HepG2 (cell line): ENCODE data around the gene MRPS31. TPM values are rescaled to one million over a fixed set of nuclear protein-coding genes. Genes with fewer than 3 reads are reported as not detected.

ENCODE experiments used
- ATAC-seq: fragments of 200-7000 bp; cut with Tn5 transposase; 3 replicates; pipeline ENCODE4 v1.9.1; 2020; ENCODE audit warnings: mild to moderate bottlenecking, moderate library complexity
- BruUV-seq: library from RNA; stranded (reverse); fragments of 400-500 nt; replicated peaks from 2 replicates; lab custom pipeline; 2021; lab: Mats Ljungman, UMichigan
- CTCF ChIA-PET: fragments of 300-600 bp; formaldehyde crosslinking; extraction: SDS; loops from one replicate; lab custom pipeline; 2021; ENCODE audit warnings: low total read pairs, inconsistent platforms, low intra/inter-chr PET ratio; lab: Yijun Ruan, JAX
- POLR2A ChIA-PET: fragments of 350-600 bp; sonication (Branson Sonifier 250); formaldehyde crosslinking; loops from one replicate; lab custom pipeline; 2020; ENCODE audit warnings: antibody characterized with exemption, inconsistent platforms; lab: Yijun Ruan, JAX
- DNase-seq: peaks from one replicate; pipeline ENCODE4 v3.0.0-alpha.2; 2015; ENCODE audit warnings: low spot score
- FAIRE-seq: peaks from 3 replicates; lab custom pipeline; 2011; peaks lifted over from hg19 to GRCh38; lab: Jason Lieb, UNC
- H2AFZ ChIP-seq: one replicate; pipeline ENCODE4 v1.6.1; 2011; ENCODE audit warnings: low read length, inconsistent platforms
- H3K27ac ChIP-seq: fragments of 300-600 bp; 3 replicates; pipeline ENCODE4 v1.8.0; 2011; ENCODE audit warnings: mixed run types, mild to moderate bottlenecking, mixed read lengths, low read length, inconsistent platforms; ENCODE audit not compliant: insufficient read depth; ENCODE audit errors: extremely low read length
- H3K27me3 ChIP-seq, 2 experiments: fragments of 200-600 bp in 1 of 2; 2 replicates in 1 of 2; 3 replicates in 1 of 2; pipeline versions ENCODE4 v1.6.0 to v1.8.0; 2011; ENCODE audit warnings: low read length in 2 of 2, mild to moderate bottlenecking in 2 of 2, moderate library complexity in 2 of 2, inconsistent platforms in 1 of 2; ENCODE audit not compliant: insufficient read depth in 2 of 2, control insufficient read depth in 1 of 2
- H3K36me3 ChIP-seq, 2 experiments: fragments of 200-600 bp in 1 of 2; replicated peaks in 1 of 2; 2 replicates in 1 of 2; 3 replicates in 1 of 2; pipeline versions ENCODE4 v1.5.1 to v1.8.0; 2011; ENCODE audit warnings: low read length in 2 of 2, inconsistent platforms in 1 of 2; ENCODE audit not compliant: insufficient read depth in 2 of 2, control insufficient read depth in 1 of 2
- H3K4me1 ChIP-seq: 2 replicates; pipeline ENCODE4 v1.5.1; 2012; ENCODE audit warnings: low read length, inconsistent platforms; ENCODE audit not compliant: insufficient read depth
- H3K4me2 ChIP-seq: 2 replicates; pipeline ENCODE4 v1.6.0; 2011; ENCODE audit warnings: low read depth, low read length, inconsistent platforms
- H3K4me3 ChIP-seq, 3 experiments: fragments of 200-600 bp in 1 of 3; sonication (generic), shearing (Covaris generic) in 1 of 3; replicated peaks in 1 of 3; 2 replicates each; pipeline ENCODE4 v1.5.1; 2011 to 2016; ENCODE audit warnings: low read length in 3 of 3, inconsistent platforms in 2 of 3, low read depth in 2 of 3, mild to moderate bottlenecking in 2 of 3, control low read depth in 1 of 3, mixed read lengths in 1 of 3; ENCODE audit not compliant: insufficient read depth in 1 of 3
- H3K79me2 ChIP-seq: one replicate; pipeline ENCODE4 v1.6.1; 2011; ENCODE audit warnings: low read length, inconsistent platforms; ENCODE audit not compliant: insufficient read depth
- H3K9ac ChIP-seq: 2 replicates; pipeline ENCODE4 v1.6.0; 2011; ENCODE audit warnings: mild to moderate bottlenecking, low read depth, low read length, inconsistent platforms; ENCODE audit not compliant: insufficient read depth
- H3K9me3 ChIP-seq: 2 replicates; pipeline ENCODE4 v1.5.1; 2012; ENCODE audit warnings: mild to moderate bottlenecking, low read length
- H4K20me1 ChIP-seq: 2 replicates; pipeline ENCODE4 v1.6.0; 2011; ENCODE audit warnings: inconsistent platforms, mild to moderate bottlenecking, low read length, moderate library complexity; ENCODE audit not compliant: insufficient read depth
- ETV5 ChIP-seq: IDR thresholded peaks from 2 replicates; pipeline ENCODE4 v1.6.1; 2018; ENCODE audit warnings: missing biosample characterization, missing genetic modification reagents, inconsistent platforms, borderline replicate concordance
- NKX3-1 ChIP-seq: sonication (generic); formaldehyde crosslinking; IDR thresholded peaks from 2 replicates; pipeline ENCODE4 v1.5.0; 2020; ENCODE audit warnings: missing genetic modification reagents
- POGZ ChIP-seq: sonication (generic); formaldehyde crosslinking; IDR thresholded peaks from 2 replicates; pipeline ENCODE4 v1.4.0; 2020; ENCODE audit warnings: mild to moderate bottlenecking, missing genetic modification reagents
- SALL1 ChIP-seq: sonication (generic); formaldehyde crosslinking; IDR thresholded peaks from 2 replicates; pipeline ENCODE4 v1.8.0; 2022; ENCODE audit warnings: mild to moderate bottlenecking, missing genetic modification reagents
- TOPORS ChIP-seq: sonication (generic); formaldehyde crosslinking; IDR thresholded peaks from 2 replicates; pipeline ENCODE4 v1.8.0; 2023; ENCODE audit warnings: mild to moderate bottlenecking, missing genetic modification reagents
- ZNF430 ChIP-seq: sonication (generic); formaldehyde crosslinking; IDR thresholded peaks from 2 replicates; pipeline ENCODE4 v1.9.0; 2021; ENCODE audit warnings: mild to moderate bottlenecking, missing genetic modification reagents
- ZNF670 ChIP-seq: sonication (generic); formaldehyde crosslinking; IDR thresholded peaks from 2 replicates; pipeline ENCODE4 v1.8.0; 2022; ENCODE audit warnings: mild to moderate bottlenecking, missing genetic modification reagents, borderline replicate concordance
- ZNF7 ChIP-seq: IDR thresholded peaks from 2 replicates; pipeline ENCODE4 v1.6.1; 2016; ENCODE audit warnings: missing biosample characterization, missing genetic modification reagents
- WGBS: methylation state at CpG from one replicate; pipeline ENCODE4 v1.1.6; 2017; ENCODE audit warnings: low lambda C conversion rate; 5-methylcytosine and 5-hydroxymethylcytosine counted together
- in situ Hi-C: cut with HindIII; loops from 2 replicates; pipeline ENCODE4 v1.10.0; 2017; ENCODE audit warnings: low pct_unique_long_range_greater_than_20kb; ENCODE audit not compliant: extremely low pct_ligation_motif_present
- intact Hi-C: fragments of 100-400 bp; cut with micrococcal nuclease; formaldehyde crosslinking; loops from one replicate; pipeline ENCODE4 v1.10.0; 2022; ENCODE audit not compliant: unreplicated experiment
- polyA plus RNA-seq, 8 experiments: library from polyadenylated mRNA; depleted of rRNA in 3 of 8; stranded (reverse) in 7 of 8; unstranded in 1 of 8; fragments of >200 nt; fragmentation: Illumina TruSeq in 4 of 8; extraction: Trizol in 4 of 8; gene quantifications; 2 replicates each; pipeline versions ENCODE4 v1.2.1 to v1.2.3, GENCODE V29; 2011 to 2016; ENCODE audit warnings: low read depth in 4 of 8, missing spikeins in 1 of 8, mixed read lengths in 1 of 8; ENCODE audit not compliant: insufficient read depth in 1 of 8
- total RNA-seq, 5 experiments: library from RNA; depleted of rRNA; stranded (reverse); fragments of >200 nt; fragmentation: Illumina TruSeq; extraction: Trizol; gene quantifications; 2 replicates each; pipeline ENCODE4 v1.2.3, GENCODE V29; 2016; ENCODE audit warnings: low read depth in 1 of 5
- TF ChIP-seq, protein P1 (sequence below): sonication (generic); formaldehyde crosslinking; IDR thresholded peaks from 2 replicates; pipeline ENCODE4 v1.5.1; 2020; ENCODE audit warnings: mild to moderate bottlenecking, missing genetic modification reagents
- TF ChIP-seq, protein P2 (sequence below): IDR thresholded peaks from 2 replicates; pipeline ENCODE4 v1.6.1; 2016; ENCODE audit warnings: mild to moderate bottlenecking, missing biosample characterization, missing genetic modification reagents
- TF ChIP-seq, protein P3 (sequence below): sonication (generic); formaldehyde crosslinking; IDR thresholded peaks from 2 replicates; pipeline ENCODE4 v1.9.0; 2021; ENCODE audit warnings: missing genetic modification reagents, borderline replicate concordance
- TF ChIP-seq, protein P4 (sequence below): conservative IDR thresholded peaks from 2 replicates; pipeline ENCODE4 v1.6.1; 2018; ENCODE audit warnings: missing genetic modification reagents
- TF ChIP-seq, protein P5 (sequence below): IDR thresholded peaks from 2 replicates; pipeline ENCODE4 v1.6.1; 2012; ENCODE audit warnings: low read depth, low read length, improper control_type of control experiment

The MRPS31 gene
- total and polyA plus RNA-seq, 2 of the 13 experiments (the other 11 are each of a cell fraction or from before 2014, with no cell fraction given): 23.7 to 34.1 TPM

DNA sequence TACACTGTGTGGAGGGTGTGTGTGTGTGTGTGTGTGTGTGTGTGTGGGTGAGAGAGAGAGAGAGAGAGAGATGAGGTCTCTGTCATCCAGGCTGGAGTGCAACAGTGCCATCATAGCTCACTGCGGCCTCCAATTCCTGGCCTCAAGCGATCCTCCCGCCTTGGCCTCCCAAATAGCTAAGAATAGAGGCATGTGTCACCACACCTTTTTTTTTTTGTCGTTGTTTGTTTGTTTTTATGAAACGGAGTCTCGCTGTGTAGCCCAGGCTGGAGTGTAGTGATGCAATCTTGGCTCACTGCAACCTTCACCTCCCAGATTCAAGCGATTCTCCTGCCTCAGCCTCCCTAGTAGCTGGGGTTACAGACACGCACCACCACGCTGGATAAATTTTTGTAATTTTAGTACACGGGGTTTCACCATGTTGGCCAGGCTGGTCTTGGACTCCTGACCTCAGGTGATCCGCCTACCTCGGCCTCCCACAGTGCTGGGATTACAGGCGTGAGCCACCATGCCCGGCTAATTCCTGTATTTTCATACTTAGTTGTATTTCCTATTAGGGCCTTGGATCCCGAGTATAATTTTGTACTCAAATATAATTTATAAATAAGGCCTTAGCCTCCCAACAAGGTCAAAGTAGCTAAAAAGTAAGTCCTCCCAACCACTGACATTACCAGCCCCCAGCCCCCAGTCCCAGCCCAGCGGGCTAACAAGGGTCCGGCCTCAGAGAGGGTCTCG is 17.7 kb upstream of the MRPS31 start (continued):
- TF ChIP-seq ZNF430 (CRISPR knock-in tag) (0 out of 2 replicates have a peak, but pooled peaks have one; percentile 14), SALL1 (CRISPR knock-in tag) (peak; percentile 39; the same call in 1 of the 2 replicates), POGZ (peak; percentile 36; the same call in 1 of the 2 replicates)
- TF ChIP-seq, protein P1, sequence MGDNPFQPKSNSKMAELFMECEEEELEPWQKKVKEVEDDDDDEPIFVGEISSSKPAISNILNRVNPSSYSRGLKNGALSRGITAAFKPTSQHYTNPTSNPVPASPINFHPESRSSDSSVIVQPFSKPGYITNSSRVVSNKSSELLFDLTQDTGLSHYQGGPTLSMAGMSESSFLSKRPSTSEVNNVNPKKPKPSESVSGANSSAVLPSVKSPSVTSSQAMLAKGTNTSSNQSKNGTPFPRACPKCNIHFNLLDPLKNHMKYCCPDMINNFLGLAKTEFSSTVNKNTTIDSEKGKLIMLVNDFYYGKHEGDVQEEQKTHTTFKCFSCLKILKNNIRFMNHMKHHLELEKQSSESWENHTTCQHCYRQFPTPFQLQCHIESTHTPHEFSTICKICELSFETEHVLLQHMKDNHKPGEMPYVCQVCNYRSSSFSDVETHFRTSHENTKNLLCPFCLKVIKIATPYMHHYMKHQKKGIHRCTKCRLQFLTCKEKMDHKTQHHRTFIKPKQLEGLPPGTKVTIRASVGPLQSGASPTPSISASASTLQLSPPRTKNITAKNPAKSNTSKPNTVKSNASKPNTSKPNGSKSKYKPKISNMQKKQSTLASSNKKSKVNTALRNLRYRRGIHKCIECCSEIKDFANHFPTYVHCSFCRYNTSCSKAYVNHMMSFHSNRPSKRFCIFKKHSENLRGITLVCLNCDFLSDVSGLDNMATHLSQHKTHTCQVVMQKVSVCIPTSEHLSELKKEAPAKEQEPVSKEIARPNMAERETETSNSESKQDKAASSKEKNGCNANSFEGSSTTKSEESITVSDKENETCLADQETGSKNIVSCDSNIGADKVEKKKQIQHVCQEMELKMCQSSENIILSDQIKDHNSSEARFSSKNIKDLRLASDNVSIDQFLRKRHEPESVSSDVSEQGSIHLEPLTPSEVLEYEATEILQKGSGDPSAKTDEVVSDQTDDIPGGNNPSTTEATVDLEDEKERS: peak; percentile 69; the same call in 1 of the 2 replicates
- TF ChIP-seq, protein P2, sequence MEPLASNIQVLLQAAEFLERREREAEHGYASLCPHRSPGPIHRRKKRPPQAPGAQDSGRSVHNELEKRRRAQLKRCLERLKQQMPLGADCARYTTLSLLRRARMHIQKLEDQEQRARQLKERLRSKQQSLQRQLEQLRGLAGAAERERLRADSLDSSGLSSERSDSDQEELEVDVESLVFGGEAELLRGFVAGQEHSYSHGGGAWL: peak; percentile 43; the same call in 1 of the 2 replicates
- TF ChIP-seq, all 625 proteins: peak for 60; not testable (repeated sequence) for 565

DNA sequence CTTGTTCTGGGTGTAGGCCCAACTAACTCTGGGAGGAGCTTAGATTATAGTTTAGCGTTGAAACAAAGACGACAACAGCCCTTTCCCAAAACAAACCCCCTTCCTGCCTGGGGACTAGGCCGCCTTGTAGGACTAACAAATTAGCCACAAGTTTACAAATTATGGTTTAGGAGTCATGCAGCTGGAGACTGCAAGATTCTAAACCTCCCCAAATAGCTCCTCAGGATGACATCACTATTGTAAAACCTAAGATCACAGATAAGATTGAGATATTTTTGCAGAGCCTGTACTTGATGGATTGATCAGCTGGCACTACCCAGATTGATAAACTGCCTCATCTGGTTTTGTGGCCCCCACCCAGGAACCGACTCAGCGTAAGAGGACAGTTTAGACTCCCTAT is 16.1 kb upstream of the MRPS31 start:
- DNase-seq: no peak
- Histone ChIP-seq H3K36me3 (no peaks in the 10 kb centered on the region), H3K9me3 (no peaks in the 10 kb centered on the region), H3K4me1 (peaks cover 64% of the 10 kb centered on the region), H3K27me3 (no peaks in the 10 kb centered on the region; a peak in 1 of 5 replicates), H3K9ac (peak overlapping the region; percentile 68), H3K27ac (peak overlapping the region; percentile 96), H3K4me2 (peak overlapping the region; percentile 85), H3K4me3 (peak overlapping the region in 1 of 3 experiments; percentile 7; a peak in 2 of 6 replicates), H3K79me2 (peaks cover 24% of the 10 kb centered on the region), H4K20me1 (no peaks in the 10 kb centered on the region), H2AFZ (no peak overlapping the region)
- CTCF ChIA-PET: interaction anchor here (1.2 kb wide), 1 partner anchor 10 kb away, joined by 4 read pairs; no protein-coding TSS in a partner anchor
- BruUV-seq: no TSS peak
- WGBS: 29% methylated on average over 5 of the region's 5 CpGs
- in situ Hi-C loops (no loop called here), intact Hi-C loops (loop anchor here (2.0 to 10.0 kb wide), 4 partner anchors 16 to 275 kb away; partner anchors contain the start of genes MRPS31 and WBP4)
- FAIRE-seq: no peak
- ATAC-seq: peak; percentile 1; the same call in 2 of the 3 replicates
- POLR2A ChIA-PET: interaction anchor here (0.7 to 6.1 kb wide), 11 partner anchors 8 to 470 kb away, joined by 3 to 65 read pairs (median 4); partner anchors contain the start of gene WBP4
- TF ChIP-seq NKX3-1 (CRISPR knock-in tag) (no peak), ETV5 (CRISPR knock-in tag) (no peak), ZNF7 (0 out of 2 replicates have a peak, but pooled peaks have one; percentile 23), TOPORS (no peak), ZNF670 (0 out of 2 replicates have a peak, but pooled peaks have one; percentile 3)
- TF ChIP-seq, protein P3, sequence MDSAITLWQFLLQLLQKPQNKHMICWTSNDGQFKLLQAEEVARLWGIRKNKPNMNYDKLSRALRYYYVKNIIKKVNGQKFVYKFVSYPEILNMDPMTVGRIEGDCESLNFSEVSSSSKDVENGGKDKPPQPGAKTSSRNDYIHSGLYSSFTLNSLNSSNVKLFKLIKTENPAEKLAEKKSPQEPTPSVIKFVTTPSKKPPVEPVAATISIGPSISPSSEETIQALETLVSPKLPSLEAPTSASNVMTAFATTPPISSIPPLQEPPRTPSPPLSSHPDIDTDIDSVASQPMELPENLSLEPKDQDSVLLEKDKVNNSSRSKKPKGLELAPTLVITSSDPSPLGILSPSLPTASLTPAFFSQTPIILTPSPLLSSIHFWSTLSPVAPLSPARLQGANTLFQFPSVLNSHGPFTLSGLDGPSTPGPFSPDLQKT (CRISPR knock-in tag): no peak
- TF ChIP-seq, protein P4, sequence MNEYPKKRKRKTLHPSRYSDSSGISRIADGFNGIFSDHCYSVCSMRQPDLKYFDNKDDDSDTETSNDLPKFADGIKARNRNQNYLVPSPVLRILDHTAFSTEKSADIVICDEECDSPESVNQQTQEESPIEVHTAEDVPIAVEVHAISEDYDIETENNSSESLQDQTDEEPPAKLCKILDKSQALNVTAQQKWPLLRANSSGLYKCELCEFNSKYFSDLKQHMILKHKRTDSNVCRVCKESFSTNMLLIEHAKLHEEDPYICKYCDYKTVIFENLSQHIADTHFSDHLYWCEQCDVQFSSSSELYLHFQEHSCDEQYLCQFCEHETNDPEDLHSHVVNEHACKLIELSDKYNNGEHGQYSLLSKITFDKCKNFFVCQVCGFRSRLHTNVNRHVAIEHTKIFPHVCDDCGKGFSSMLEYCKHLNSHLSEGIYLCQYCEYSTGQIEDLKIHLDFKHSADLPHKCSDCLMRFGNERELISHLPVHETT (CRISPR knock-in tag): no peak
- TF ChIP-seq, protein P5, sequence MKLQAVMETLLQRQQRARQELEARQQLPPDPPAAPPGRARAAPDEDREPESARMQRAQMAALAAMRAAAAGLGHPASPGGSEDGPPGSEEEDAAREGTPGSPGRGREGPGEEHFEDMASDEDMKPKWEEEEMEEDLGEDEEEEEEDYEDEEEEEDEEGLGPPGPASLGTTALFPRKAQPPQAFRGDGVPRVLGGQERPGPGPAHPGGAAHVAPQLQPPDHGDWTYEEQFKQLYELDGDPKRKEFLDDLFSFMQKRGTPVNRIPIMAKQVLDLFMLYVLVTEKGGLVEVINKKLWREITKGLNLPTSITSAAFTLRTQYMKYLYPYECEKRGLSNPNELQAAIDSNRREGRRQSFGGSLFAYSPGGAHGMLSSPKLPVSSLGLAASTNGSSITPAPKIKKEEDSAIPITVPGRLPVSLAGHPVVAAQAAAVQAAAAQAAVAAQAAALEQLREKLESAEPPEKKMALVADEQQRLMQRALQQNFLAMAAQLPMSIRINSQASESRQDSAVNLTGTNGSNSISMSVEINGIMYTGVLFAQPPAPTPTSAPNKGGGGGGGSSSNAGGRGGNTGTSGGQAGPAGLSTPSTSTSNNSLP: no peak
